Peyer's patch (tissue), 4 donors: ENCODE data around the gene SF3B4.

Source experiments
- POLR2A ChIP-seq, 2 donors: fragments of 450-650 bp; IDR thresholded peaks; one replicate each; pipeline ENCODE4 v1.5.1; 2017; ENCODE audit warnings: antibody characterized with exemption in 2 of 2, mild to moderate bottlenecking in 2 of 2, moderate library complexity in 2 of 2
- TF ChIP-seq, protein P1 (sequence below), 6 experiments: fragments of 450-650 bp in 4 of 6; fragments of 200-600 bp in 2 of 6; sonication (generic) in 1 of 6; IDR thresholded peaks; one replicate each; pipeline ENCODE4 v1.5.1; 2017 to 2019; ENCODE audit warnings: antibody characterized with exemption in 6 of 6, mild to moderate bottlenecking in 3 of 6, moderate library complexity in 1 of 6

DNA sequence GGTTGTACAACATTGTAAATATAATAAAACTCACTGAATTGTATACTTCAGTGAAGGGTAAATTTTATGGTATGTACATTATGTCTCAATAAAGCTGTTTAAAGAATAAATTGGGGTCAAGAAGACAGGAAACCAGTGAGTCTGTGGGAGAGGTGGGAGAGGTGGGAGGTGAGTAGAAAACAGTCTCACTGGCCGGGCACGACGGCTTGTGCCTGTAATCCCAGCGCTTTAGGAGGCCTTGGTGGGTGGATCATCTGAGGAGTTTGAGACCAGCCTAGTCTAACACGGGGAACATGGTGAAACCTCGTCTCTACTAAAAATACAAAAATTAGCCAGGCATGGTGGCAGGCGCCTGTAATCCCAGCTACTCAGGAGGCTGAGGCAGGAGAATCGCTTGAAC, 4.9 kb upstream of the SF3B4 start:
- TF ChIP-seq, protein P1, sequence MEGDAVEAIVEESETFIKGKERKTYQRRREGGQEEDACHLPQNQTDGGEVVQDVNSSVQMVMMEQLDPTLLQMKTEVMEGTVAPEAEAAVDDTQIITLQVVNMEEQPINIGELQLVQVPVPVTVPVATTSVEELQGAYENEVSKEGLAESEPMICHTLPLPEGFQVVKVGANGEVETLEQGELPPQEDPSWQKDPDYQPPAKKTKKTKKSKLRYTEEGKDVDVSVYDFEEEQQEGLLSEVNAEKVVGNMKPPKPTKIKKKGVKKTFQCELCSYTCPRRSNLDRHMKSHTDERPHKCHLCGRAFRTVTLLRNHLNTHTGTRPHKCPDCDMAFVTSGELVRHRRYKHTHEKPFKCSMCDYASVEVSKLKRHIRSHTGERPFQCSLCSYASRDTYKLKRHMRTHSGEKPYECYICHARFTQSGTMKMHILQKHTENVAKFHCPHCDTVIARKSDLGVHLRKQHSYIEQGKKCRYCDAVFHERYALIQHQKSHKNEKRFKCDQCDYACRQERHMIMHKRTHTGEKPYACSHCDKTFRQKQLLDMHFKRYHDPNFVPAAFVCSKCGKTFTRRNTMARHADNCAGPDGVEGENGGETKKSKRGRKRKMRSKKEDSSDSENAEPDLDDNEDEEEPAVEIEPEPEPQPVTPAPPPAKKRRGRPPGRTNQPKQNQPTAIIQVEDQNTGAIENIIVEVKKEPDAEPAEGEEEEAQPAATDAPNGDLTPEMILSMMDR (IDR thresholded peaks at IDR 0.05), result no peak
- peak in 1 of 2 donors; percentile 18 for TF ChIP-seq POLR2A (IDR thresholded peaks at IDR 0.05)
